HL-60 (cell line): ENCODE data around the gene OR8I2.
"Not testable (repeated sequence)": the region's sequence is repeated elsewhere in the genome, so short reads cannot be mapped to it uniquely, and the experiment has no call there.

Source experiments
- DNase-seq, 2 experiments: peaks; one replicate each; pipeline ENCODE4 v3.0.0-alpha.2; 2010 to 2020; ENCODE audit warnings: low read depth in 1 of 2, low spot score in 1 of 2
- H3K27ac ChIP-seq: fragments of 250-450 bp; sonication (Bioruptor Pico); replicated peaks from 2 replicates; pipeline ENCODE4 v1.5.1; 2020; ENCODE audit warnings: mild to moderate bottlenecking, moderate library complexity
- H3K27me3 ChIP-seq: fragments of 250-450 bp; sonication (Bioruptor Pico); 2 replicates; pipeline ENCODE4 v1.5.1; 2021; ENCODE audit warnings: mild to moderate bottlenecking, moderate library complexity; ENCODE audit not compliant: insufficient read depth, poor library complexity, severe bottlenecking
- H3K4me3 ChIP-seq: replicated peaks from 2 replicates; pipeline ENCODE4 v1.5.1; 2011; ENCODE audit warnings: mild to moderate bottlenecking, control low read depth, low read length; ENCODE audit not compliant: insufficient read depth
- CTCF ChIP-seq: IDR thresholded peaks from one replicate; pipeline ENCODE4 v1.5.1; 2011; ENCODE audit warnings: low read length, control low read depth, inconsistent platforms; ENCODE audit not compliant: insufficient read depth
- GABPA ChIP-seq: IDR thresholded peaks from 2 replicates; pipeline ENCODE4 v1.6.1; 2012; ENCODE audit warnings: low read depth
- POLR2AphosphoS5 ChIP-seq: IDR thresholded peaks from 2 replicates; pipeline ENCODE4 v1.6.1; 2012; ENCODE audit warnings: low read depth
- REST ChIP-seq: IDR thresholded peaks from 2 replicates; pipeline ENCODE4 v1.6.1; 2012; ENCODE audit warnings: low read depth; ENCODE audit not compliant: insufficient replicate concordance
- SPI1 ChIP-seq: IDR thresholded peaks from 2 replicates; pipeline ENCODE4 v1.6.1; 2012; ENCODE audit warnings: low read depth, mild to moderate bottlenecking, borderline replicate concordance

The OR8I2 gene

GRCh38 chr11:56140151-56140661 lies 47.1 kb downstream of the OR8I2 start, which contains the start of gene OR8J3:
TSS of gene OR8J3 (minus strand) at chr11:56140201. CDS start at chr11:56137718, 2,483 bp downstream.
- no peak for TF ChIP-seq SPI1
- no peak for TF ChIP-seq POLR2AphosphoS5
- TF ChIP-seq CTCF, result no peak
- no peak for TF ChIP-seq GABPA
- no peak for TF ChIP-seq REST
- Histone ChIP-seq H3K4me3 (no peak within 1 kb of the TSS), H3K27me3 (no peaks in the 10 kb centered on the region), H3K27ac (no peak within 1 kb of the TSS)
- no peak for DNase-seq

GRCh38 chr11:56143681-56144080 lies 50.6 kb downstream of the OR8I2 start:
- not testable (repeated sequence) for H3K27me3 ChIP-seq, H3K27ac ChIP-seq, H3K4me3 ChIP-seq, DNase-seq
